ENCODE measurements around the gene ANGPTL4.
"Not testable (repeated sequence)": the region's sequence is repeated elsewhere in the genome, so short reads cannot be mapped to it uniquely, and the experiment has no call there.

ANGPTL4 gene

GRCh38 chr19:8404391-8405151 is 40.6 kb downstream of the ANGPTL4 start:
- in situ Hi-C loops (cut with MboI; ENCODE audit: low sequenced_read_pairs), result no loop called here

GRCh38 chr19:8410718-8411117 is 46.8 kb downstream of the ANGPTL4 start:
- in situ Hi-C loops (cut with MboI; ENCODE audit: low sequenced_read_pairs), result not testable (repeated sequence)

- in situ Hi-C loops (cut with MboI; ENCODE audit: low sequenced_read_pairs), result no loop called here
These were observed 49.1 kb downstream of the ANGPTL4 start, which contains the start of gene MARCHF2 for GRCh38 chr19:8412783-8413628. Gene MARCHF2, plus strand, starts transcription at chr19:8413305. Its CDS starts 8,536 bp downstream, at chr19:8421841.

- in situ Hi-C loops (cut with MboI; ENCODE audit: low sequenced_read_pairs), result no loop called here
These were observed 49.7 kb downstream of the ANGPTL4 start for GRCh38 chr19:8413629-8413995.

GRCh38 chr19:8416796-8417195 is 52.8 kb downstream of the ANGPTL4 start:
- in situ Hi-C loops (cut with MboI; ENCODE audit: low sequenced_read_pairs), result no loop called here

GRCh38 chr19:8421484-8422461 is 57.8 kb downstream of the ANGPTL4 start:
- in situ Hi-C loops (cut with MboI; ENCODE audit: low sequenced_read_pairs), result no loop called here

GRCh38 chr19:8423817-8424223 is 59.9 kb downstream of the ANGPTL4 start:
- in situ Hi-C loops (cut with MboI; ENCODE audit: low sequenced_read_pairs), result no loop called here
